Bronchial epithelial cell (primary cell): ENCODE results near the gene BRAT1. TPM values are rescaled to one million over a fixed set of nuclear protein-coding genes. Genes with fewer than 3 reads are reported as not detected.

Experiments
- DNase-seq: peaks from one replicate; pipeline ENCODE4 v3.0.0-alpha.2; 2010; ENCODE audit warnings: low read depth
- FAIRE-seq: peaks from 2 replicates; lab custom pipeline; 2011; peaks lifted over from hg19 to GRCh38; lab: Jason Lieb, UNC
- H3K27me3 ChIP-seq: 2 replicates; pipeline ENCODE4 v1.5.1; 2011; ENCODE audit warnings: low read length; ENCODE audit not compliant: control insufficient read depth, insufficient read depth
- H3K36me3 ChIP-seq: 2 replicates; pipeline ENCODE4 v1.5.1; 2011; ENCODE audit warnings: low read length; ENCODE audit not compliant: control insufficient read depth, insufficient read depth
- H3K4me3 ChIP-seq: 2 replicates; pipeline ENCODE4 v1.5.1; 2011; ENCODE audit warnings: mild to moderate bottlenecking, low read depth, low read length, control low read depth
- CTCF ChIP-seq: IDR thresholded peaks from 2 replicates; pipeline ENCODE4 v1.5.1; 2011; ENCODE audit warnings: mild to moderate bottlenecking, moderate library complexity, low read length, control low read depth, inconsistent platforms; ENCODE audit not compliant: insufficient read depth, severe bottlenecking
- total RNA-seq: library from RNA; depleted of rRNA; stranded (reverse); fragments of >200 nt; gene quantifications from 2 replicates; pipeline ENCODE4 v1.2.1, GENCODE V29; 2014

Gene BRAT1
- total RNA-seq, 1 donor from 2014 or later, result 12.1 TPM

DNA sequence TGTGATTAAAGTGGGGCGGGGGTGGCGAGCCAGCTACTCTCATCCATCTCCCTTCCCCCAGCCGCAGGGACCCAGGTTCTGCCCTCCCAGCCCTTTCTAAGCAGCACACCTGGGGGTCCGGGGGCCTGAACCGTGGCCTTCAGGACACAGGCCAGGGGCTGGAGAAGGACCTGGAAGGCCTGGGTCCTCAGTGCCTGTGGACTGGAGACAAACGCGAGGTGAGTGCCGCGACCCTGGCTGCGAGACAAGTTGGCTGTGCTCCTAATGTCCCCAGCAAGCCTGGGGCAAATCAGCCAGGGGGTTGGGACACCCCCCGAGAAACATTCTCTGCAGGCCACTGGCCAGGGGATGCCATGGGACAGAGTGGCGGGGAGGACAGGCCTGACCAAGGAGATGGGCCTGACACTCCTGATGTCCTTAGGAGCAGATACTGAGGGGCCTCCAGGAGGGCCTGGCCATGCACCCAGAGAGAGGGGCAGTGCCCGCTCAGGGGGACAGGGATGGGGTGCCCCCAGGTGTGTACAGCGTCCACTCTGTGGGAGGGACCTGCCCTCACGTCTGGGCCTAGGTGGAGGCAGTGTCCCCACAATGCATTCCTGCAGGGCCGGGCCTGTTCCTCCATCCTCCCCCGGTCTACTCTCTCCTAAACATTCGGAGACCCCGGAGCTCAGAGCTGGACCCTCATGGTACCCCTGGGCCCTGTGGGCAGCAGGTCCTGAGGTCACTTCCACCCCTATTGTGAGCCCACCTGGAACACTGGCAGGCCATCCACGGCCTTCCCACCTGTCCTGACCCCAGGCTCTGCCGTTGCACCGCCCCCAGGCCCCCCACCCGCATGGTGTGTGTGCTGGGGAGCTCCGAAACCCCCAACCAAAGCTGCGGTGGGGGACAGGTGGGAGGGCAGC lies 13.1 kb downstream of the BRAT1 start:
- Histone ChIP-seq H3K36me3 (peaks cover 36% of the 10 kb centered on the region), H3K27me3 (no peaks in the 10 kb centered on the region), H3K4me3 (no peak overlapping the region)
- FAIRE-seq (no peak), DNase-seq (no peak)
- no peak for TF ChIP-seq CTCF

DNA sequence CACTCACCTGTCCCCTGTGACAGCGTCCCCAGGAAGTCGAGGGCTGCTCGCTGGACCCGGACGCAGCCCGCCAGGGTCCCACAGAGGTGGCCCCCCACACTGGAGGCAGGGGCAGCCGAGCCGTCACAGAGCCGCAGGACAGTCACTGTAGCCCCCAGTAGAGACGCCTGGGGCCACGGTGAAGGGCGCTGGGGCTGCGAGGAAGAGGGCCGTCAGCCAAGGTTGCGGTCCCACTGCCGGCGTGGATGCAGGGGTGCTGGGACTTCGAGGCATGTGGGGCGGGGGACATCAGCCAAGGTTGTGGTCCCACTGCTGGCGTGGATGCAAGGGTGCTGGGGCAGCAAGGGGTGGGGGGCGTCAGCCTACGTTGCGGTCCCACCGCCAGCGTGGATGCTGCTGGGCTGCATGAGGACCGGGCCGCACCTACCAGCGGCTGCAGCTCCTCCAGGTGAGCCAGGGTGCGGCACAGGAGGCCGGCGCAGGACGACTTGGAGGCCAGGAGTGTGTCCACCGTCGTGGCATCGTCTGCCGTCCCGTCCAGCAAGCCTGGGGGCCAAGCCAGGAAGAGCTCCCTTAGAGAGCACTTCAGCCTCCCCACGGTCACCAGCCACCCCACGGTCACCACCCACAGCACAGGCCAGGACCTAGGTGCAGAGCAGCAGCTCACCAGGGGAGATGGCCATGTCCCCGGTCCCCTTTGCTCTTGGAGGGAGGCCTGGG lies 13.9 kb downstream of the BRAT1 start:
- no peak overlapping the region for H3K4me3 ChIP-seq
- TF ChIP-seq CTCF, result no peak
- H3K36me3 ChIP-seq, result peaks cover 33% of the 10 kb centered on the region
- FAIRE-seq (no peak), DNase-seq (no peak)
- no peaks in the 10 kb centered on the region for H3K27me3 ChIP-seq

GRCh38 chr7:2540641-2541051 lies 14.7 kb downstream of the BRAT1 start:
- TF ChIP-seq CTCF, result no peak
- H3K36me3 ChIP-seq, result peaks cover 29% of the 10 kb centered on the region
- no peak for DNase-seq
- FAIRE-seq, result no peak
- H3K4me3 ChIP-seq, result no peak overlapping the region
- H3K27me3 ChIP-seq, result no peaks in the 10 kb centered on the region

- DNase-seq (no peak), FAIRE-seq (no peak)
- Histone ChIP-seq H3K36me3 (peaks cover 28% of the 10 kb centered on the region), H3K4me3 (no peak overlapping the region), H3K27me3 (no peaks in the 10 kb centered on the region)
- no peak for TF ChIP-seq CTCF
Observed at GRCh38 chr7:2540133-2540532, 15.2 kb downstream of the BRAT1 start.

- Histone ChIP-seq H3K27me3 (no peaks in the 10 kb centered on the region), H3K4me3 (no peak overlapping the region), H3K36me3 (peaks cover 28% of the 10 kb centered on the region)
- DNase-seq (no peak), FAIRE-seq (no peak)
- TF ChIP-seq CTCF, result no peak
Observed at GRCh38 chr7:2539031-2539911, 16.1 kb downstream of the BRAT1 start.
